ENCODE data around the gene ILKAP.
A peak's percentile ranks its signal among the peaks of the same experiment; 100 is the strongest.

The ILKAP gene

GRCh38 chr2:238172439-238172838, 31.1 kb downstream of the ILKAP start:
- no peak for TF ChIP-seq FOXP2 (optimal IDR thresholded peaks at IDR 0.05; ENCODE audit: borderline replicate concordance, extremely low read depth, extremely low read length, insufficient read depth)
- TF ChIP-seq REST (IDR thresholded peaks at IDR 0.05; ENCODE audit: insufficient read depth in 1 of 2, low read depth in 2 of 2, low read length in 2 of 2), result no peak
- no peak for TF ChIP-seq SIN3A (IDR thresholded peaks at IDR 0.05; ENCODE audit: borderline replicate concordance, insufficient read depth, low read length)
- no peak for TF ChIP-seq TAF1 (IDR thresholded peaks at IDR 0.05; ENCODE audit: borderline replicate concordance, insufficient read depth, low read length)
- no peak for TF ChIP-seq POLR2AphosphoS5 (IDR thresholded peaks at IDR 0.05; ENCODE audit: low read depth, low read length)

- no peak for TF ChIP-seq SIN3A (IDR thresholded peaks at IDR 0.05; ENCODE audit: borderline replicate concordance, insufficient read depth, low read length)
- no peak for TF ChIP-seq POLR2AphosphoS5 (IDR thresholded peaks at IDR 0.05; ENCODE audit: low read depth, low read length)
- TF ChIP-seq TAF1 (IDR thresholded peaks at IDR 0.05; ENCODE audit: borderline replicate concordance, insufficient read depth, low read length), result no peak
- TF ChIP-seq REST (IDR thresholded peaks at IDR 0.05; ENCODE audit: insufficient read depth in 1 of 2, low read depth in 2 of 2, low read length in 2 of 2), result no peak
- no peak for TF ChIP-seq FOXP2 (optimal IDR thresholded peaks at IDR 0.05; ENCODE audit: borderline replicate concordance, extremely low read depth, extremely low read length, insufficient read depth)
Measured at GRCh38 chr2:238171575-238172187, 31.8 kb downstream of the ILKAP start.

GRCh38 chr2:238170386-238171071, 33.0 kb downstream of the ILKAP start:
- no peak for TF ChIP-seq REST (IDR thresholded peaks at IDR 0.05; ENCODE audit: insufficient read depth in 1 of 2, low read depth in 2 of 2, low read length in 2 of 2)
- no peak for TF ChIP-seq SIN3A (IDR thresholded peaks at IDR 0.05; ENCODE audit: borderline replicate concordance, insufficient read depth, low read length)
- no peak for TF ChIP-seq FOXP2 (optimal IDR thresholded peaks at IDR 0.05; ENCODE audit: borderline replicate concordance, extremely low read depth, extremely low read length, insufficient read depth)
- no peak for TF ChIP-seq POLR2AphosphoS5 (IDR thresholded peaks at IDR 0.05; ENCODE audit: low read depth, low read length)
- no peak for TF ChIP-seq TAF1 (IDR thresholded peaks at IDR 0.05; ENCODE audit: borderline replicate concordance, insufficient read depth, low read length)

- TF ChIP-seq FOXP2 (optimal IDR thresholded peaks at IDR 0.05; ENCODE audit: borderline replicate concordance, extremely low read depth, extremely low read length, insufficient read depth) (no peak), SIN3A (IDR thresholded peaks at IDR 0.05; ENCODE audit: borderline replicate concordance, insufficient read depth, low read length) (no peak), POLR2AphosphoS5 (IDR thresholded peaks at IDR 0.05; ENCODE audit: low read depth, low read length) (0 out of 2 replicates have a peak, but pooled peaks have one; percentile 2), REST (IDR thresholded peaks at IDR 0.05; ENCODE audit: insufficient read depth in 1 of 2, low read depth in 2 of 2, low read length in 2 of 2) (no peak), TAF1 (IDR thresholded peaks at IDR 0.05; ENCODE audit: borderline replicate concordance, insufficient read depth, low read length) (no peak)
Measured at GRCh38 chr2:238169708-238170251, 33.7 kb downstream of the ILKAP start.

Data from PFSK-1 (cell line).